Activated T-cell treated with anti-CD3 and anti-CD28 coated beads, Interleukin-2, amount 50 U/mL, for 72 hours (primary cell): Measurements from ENCODE around the gene SLC1A1. TPM values are rescaled to one million over a fixed set of nuclear protein-coding genes. Genes with fewer than 3 reads are reported as not detected.
A peak's percentile ranks its signal among the peaks of the same experiment; 100 is the strongest.
"Not testable (repeated sequence)": the region's sequence is repeated elsewhere in the genome, so short reads cannot be mapped to it uniquely, and the experiment has no call there.

ENCODE experiments used
- ATAC-seq, 2 donors: fragments of 150-1000 bp; cut with Tn5 transposase; replicated peaks in 1 of 2; 2 replicates each; pipeline ENCODE4 v1.10.0; 2021; ENCODE audit warnings: moderate library complexity in 2 of 2, mild to moderate bottlenecking in 1 of 2
- DNase-seq, 2 donors: peaks; one replicate each; pipeline ENCODE4 v3.0.0; 2021 to 2022; ENCODE audit warnings: mixed read lengths in 1 of 2
- H3K27ac Mint-ChIP-seq: one replicate; pipeline ENCODE4 v1.8.0; 2022; ENCODE audit warnings: mild to moderate bottlenecking, moderate library complexity, mixed read lengths
- H3K27me3 Mint-ChIP-seq: one replicate; pipeline ENCODE4 v1.8.0; 2022; ENCODE audit warnings: low read depth, mixed read lengths
- H3K36me3 Mint-ChIP-seq, 2 donors: one replicate each; pipeline ENCODE4 v1.8.0; 2022; ENCODE audit warnings: mixed read lengths in 2 of 2, mild to moderate bottlenecking in 1 of 2; ENCODE audit not compliant: insufficient read depth in 2 of 2
- H3K4me1 Mint-ChIP-seq: one replicate; pipeline ENCODE4 v1.8.0; 2022; ENCODE audit warnings: low read depth, mixed read lengths
- H3K4me3 Mint-ChIP-seq, 2 donors: one replicate each; pipeline ENCODE4 v1.8.0; 2022; ENCODE audit warnings: mild to moderate bottlenecking in 2 of 2, mixed read lengths in 2 of 2, moderate library complexity in 2 of 2
- H3K9me3 Mint-ChIP-seq, 2 donors: one replicate each; pipeline ENCODE4 v1.8.0; 2022; ENCODE audit warnings: mixed read lengths in 2 of 2
- total RNA-seq, 2 donors: library from RNA; stranded (reverse); gene quantifications; one replicate each; pipeline ENCODE4 v1.2.3, GENCODE V29; 2022

Gene SLC1A1
- total RNA-seq, 2 donors from 2014 or later, result 0.14 to 0.23 TPM

DNA sequence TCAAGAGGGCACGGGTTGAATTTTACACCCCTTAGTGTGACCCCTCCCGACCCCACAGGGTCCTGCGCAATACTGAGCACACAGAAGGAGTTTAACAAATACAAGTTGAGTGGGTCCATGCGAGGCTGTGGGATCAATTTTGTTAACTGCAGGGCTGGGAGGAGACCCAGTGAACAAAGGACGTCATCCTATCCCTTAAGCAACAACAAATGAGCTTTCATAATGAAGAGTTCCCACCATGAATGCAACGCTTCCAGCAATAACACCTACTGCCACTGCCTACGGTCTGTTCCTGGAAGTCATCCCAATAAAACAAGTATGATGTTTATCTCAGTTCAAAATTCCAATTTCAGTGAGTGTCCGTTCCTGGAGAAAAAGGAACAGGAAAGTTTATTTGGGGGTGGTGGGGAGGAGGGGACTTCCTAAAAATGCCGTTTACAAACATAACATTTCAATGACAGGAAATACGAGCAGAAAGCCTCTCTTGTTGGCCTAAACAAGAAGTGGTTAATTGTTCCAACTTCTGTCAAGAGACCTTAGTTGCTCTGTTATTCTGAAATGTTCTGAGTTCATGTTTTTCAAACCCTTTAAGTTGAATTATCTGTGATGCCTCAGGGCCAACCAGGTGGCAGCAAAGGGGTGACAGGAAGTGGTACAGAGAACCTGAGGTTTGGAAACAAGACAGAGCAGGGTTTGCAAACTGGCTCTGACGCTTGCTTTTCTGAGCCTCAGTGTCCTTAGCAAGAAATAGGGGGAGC, 106.1 kb downstream of the SLC1A1 start:
- no peaks in the 10 kb centered on the region for H3K9me3 Mint-ChIP-seq
- peak overlapping the region; percentile 31 to 71 for H3K4me3 Mint-ChIP-seq
- peak; percentile 44 to 46 for DNase-seq
- peak; percentile 82 to 88 for ATAC-seq
- H3K36me3 Mint-ChIP-seq, result no peaks in the 10 kb centered on the region
- peaks cover 36% of the 10 kb centered on the region for H3K4me1 Mint-ChIP-seq
- peak overlapping the region; percentile 87 for H3K27ac Mint-ChIP-seq
- no peaks in the 10 kb centered on the region for H3K27me3 Mint-ChIP-seq

- peaks cover 32% of the 10 kb centered on the region for H3K4me1 Mint-ChIP-seq
- peak overlapping the region; percentile 74 for H3K27ac Mint-ChIP-seq
- ATAC-seq (no peak), DNase-seq (no peak)
- no peaks in the 10 kb centered on the region for H3K27me3 Mint-ChIP-seq
- peaks cover 0 to 1% of the 10 kb centered on the region in 2 donors for H3K36me3 Mint-ChIP-seq
- no peaks in the 10 kb centered on the region for H3K9me3 Mint-ChIP-seq
- H3K4me3 Mint-ChIP-seq, result peak overlapping the region; percentile 38 to 53
Measured at GRCh38 chr9:4600368-4600767, 110.1 kb downstream of the SLC1A1 start.

DNA sequence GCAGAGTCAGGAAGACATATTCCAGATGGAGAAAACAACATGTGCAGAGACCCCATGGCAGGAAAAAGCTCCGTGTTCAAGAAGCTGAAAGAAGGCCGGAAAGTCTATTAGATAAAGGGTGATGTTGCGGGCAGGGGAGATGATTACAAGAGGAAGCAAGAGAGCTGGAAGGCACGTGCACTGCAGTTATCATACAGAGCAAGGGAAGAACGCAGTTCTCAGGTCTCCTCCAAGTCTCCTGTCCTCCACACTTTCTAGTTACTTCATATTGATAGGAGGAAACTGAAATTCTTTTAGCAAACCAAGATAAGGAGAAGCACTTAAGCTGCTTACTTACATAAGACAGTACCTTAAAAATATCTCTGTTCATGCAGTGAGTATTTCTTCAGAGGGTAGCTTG, 113.6 kb downstream of the SLC1A1 start:
- Mint-ChIP-seq H3K9me3 (no peaks in the 10 kb centered on the region), H3K36me3 (peaks cover 0 to 1% of the 10 kb centered on the region in 2 donors), H3K27ac (no peak overlapping the region), H3K27me3 (no peaks in the 10 kb centered on the region), H3K4me3 (no peak overlapping the region), H3K4me1 (peaks cover 12% of the 10 kb centered on the region)
- no peak for DNase-seq
- ATAC-seq, result no peak

GRCh38 chr9:4604678-4605095, 114.4 kb downstream of the SLC1A1 start:
- no peak overlapping the region for H3K4me3 Mint-ChIP-seq
- ATAC-seq, result peak; percentile 66 to 81

GRCh38 chr9:4606033-4606432, 115.8 kb downstream of the SLC1A1 start:
- not testable (repeated sequence) for H3K27ac Mint-ChIP-seq, H3K9me3 Mint-ChIP-seq, H3K4me1 Mint-ChIP-seq, H3K27me3 Mint-ChIP-seq, H3K36me3 Mint-ChIP-seq, ATAC-seq
- DNase-seq, result peak; percentile 23 to 29
- peak overlapping the region in 1 of 2 donors; percentile 8 for H3K4me3 Mint-ChIP-seq

More at GRCh38 chr9:4604678-4605095, 114.4 kb downstream of the SLC1A1 start:
- Mint-ChIP-seq H3K36me3 (peaks cover 1 to 4% of the 10 kb centered on the region in 2 donors), H3K4me1 (peaks cover 12% of the 10 kb centered on the region), H3K27me3 (no peaks in the 10 kb centered on the region), H3K9me3 (no peaks in the 10 kb centered on the region), H3K27ac (no peak overlapping the region)
- peak; percentile 69 to 78 for DNase-seq

GRCh38 chr9:4614627-4615026, 124.4 kb downstream of the SLC1A1 start:
- Mint-ChIP-seq H3K9me3 (no peaks in the 10 kb centered on the region), H3K27me3 (no peaks in the 10 kb centered on the region), H3K4me3 (no peak overlapping the region), H3K27ac (no peak overlapping the region), H3K36me3 (peaks cover under 1% of the 10 kb centered on the region in 2 donors), H3K4me1 (no peaks in the 10 kb centered on the region)
- ATAC-seq (no peak), DNase-seq (no peak)

GRCh38 chr9:4615251-4615650, 125.0 kb downstream of the SLC1A1 start:
- H3K4me1 Mint-ChIP-seq, result peaks cover 5% of the 10 kb centered on the region
- ATAC-seq (no peak), DNase-seq (no peak)
- no peak overlapping the region for H3K27ac Mint-ChIP-seq
- H3K9me3 Mint-ChIP-seq, result no peaks in the 10 kb centered on the region
- H3K36me3 Mint-ChIP-seq, result no peaks in the 10 kb centered on the region
- no peaks in the 10 kb centered on the region for H3K27me3 Mint-ChIP-seq
- no peak overlapping the region for H3K4me3 Mint-ChIP-seq

GRCh38 chr9:4615778-4616177, 125.5 kb downstream of the SLC1A1 start:
- H3K4me1 Mint-ChIP-seq, result peaks cover 10% of the 10 kb centered on the region
- no peak for ATAC-seq
- no peaks in the 10 kb centered on the region for H3K9me3 Mint-ChIP-seq
- DNase-seq, result no peak
- H3K4me3 Mint-ChIP-seq, result no peak overlapping the region
- H3K27ac Mint-ChIP-seq, result no peak overlapping the region
- peaks cover 0 to 3% of the 10 kb centered on the region in 2 donors for H3K36me3 Mint-ChIP-seq
- no peaks in the 10 kb centered on the region for H3K27me3 Mint-ChIP-seq

DNA sequence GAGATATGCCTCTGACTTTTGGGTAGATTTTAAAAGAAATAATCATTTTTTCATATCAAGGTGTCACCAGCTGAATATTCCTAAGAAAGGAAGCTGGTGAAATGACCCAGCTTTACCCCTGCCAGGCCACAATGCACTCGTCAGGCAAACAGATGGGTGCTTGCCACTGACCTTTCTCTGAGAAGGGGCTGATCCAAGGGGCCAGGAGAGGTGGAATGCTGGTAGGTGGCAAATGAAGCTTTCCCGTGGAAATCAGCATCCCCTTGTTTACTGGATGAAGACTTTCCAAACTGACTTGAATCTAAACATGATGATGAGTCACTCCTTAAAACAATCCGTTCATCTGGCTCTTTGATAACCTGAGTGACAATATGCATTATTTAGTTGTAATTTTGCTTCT, 127.5 kb downstream of the SLC1A1 start:
- DNase-seq (no peak), ATAC-seq (no peak)
- H3K36me3 Mint-ChIP-seq, result peaks cover 0 to 3% of the 10 kb centered on the region in 2 donors
- H3K27me3 Mint-ChIP-seq, result no peaks in the 10 kb centered on the region
- H3K4me1 Mint-ChIP-seq, result peaks cover 16% of the 10 kb centered on the region
- H3K27ac Mint-ChIP-seq, result no peak overlapping the region
- H3K4me3 Mint-ChIP-seq, result no peak overlapping the region
- H3K9me3 Mint-ChIP-seq, result no peaks in the 10 kb centered on the region

- Mint-ChIP-seq H3K27ac (no peak overlapping the region), H3K36me3 (peaks cover 0 to 3% of the 10 kb centered on the region in 2 donors), H3K4me1 (peaks cover 16% of the 10 kb centered on the region), H3K27me3 (no peaks in the 10 kb centered on the region), H3K9me3 (no peaks in the 10 kb centered on the region), H3K4me3 (no peak overlapping the region)
- no peak for DNase-seq
- no peak for ATAC-seq
Measured at GRCh38 chr9:4618700-4619099, 128.4 kb downstream of the SLC1A1 start.

GRCh38 chr9:4620057-4620765, 129.9 kb downstream of the SLC1A1 start:
- Mint-ChIP-seq H3K4me3 (no peak overlapping the region), H3K9me3 (no peaks in the 10 kb centered on the region), H3K27me3 (no peaks in the 10 kb centered on the region), H3K4me1 (peaks cover 16% of the 10 kb centered on the region), H3K36me3 (peaks cover 0 to 3% of the 10 kb centered on the region in 2 donors), H3K27ac (peak overlapping the region; percentile 62)
- DNase-seq (peak; percentile 18 to 37), ATAC-seq (peak; percentile 81 to 83)

GRCh38 chr9:4620881-4621555, 130.8 kb downstream of the SLC1A1 start:
- Mint-ChIP-seq H3K27ac (peak overlapping the region; percentile 62), H3K4me1 (peaks cover 16% of the 10 kb centered on the region), H3K27me3 (no peaks in the 10 kb centered on the region), H3K9me3 (no peaks in the 10 kb centered on the region), H3K36me3 (peaks cover 0 to 3% of the 10 kb centered on the region in 2 donors), H3K4me3 (no peak overlapping the region)
- peak in 1 of 2 donors; percentile 14 for DNase-seq
- ATAC-seq, result peak; percentile 76 to 83

DNA sequence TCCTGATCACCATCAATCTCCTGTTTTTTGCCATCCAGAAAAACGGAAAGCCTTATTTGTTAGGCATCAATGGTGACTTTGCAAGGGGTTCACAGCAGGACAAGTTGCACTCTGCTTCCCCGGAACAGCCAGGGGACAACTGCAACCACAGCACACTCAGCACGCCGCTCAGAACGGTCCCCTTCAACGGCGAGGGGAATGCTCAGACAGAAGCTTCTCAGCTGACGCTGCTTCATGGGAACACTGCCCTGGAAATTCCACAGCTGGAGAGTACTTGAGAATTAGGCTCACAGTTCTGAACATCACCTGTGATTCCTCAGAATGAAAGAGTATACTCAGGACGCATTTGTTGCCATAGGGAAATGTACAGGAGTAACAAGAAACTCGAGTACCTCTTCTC, 131.7 kb downstream of the SLC1A1 start:
- Mint-ChIP-seq H3K36me3 (peaks cover 0 to 3% of the 10 kb centered on the region in 2 donors), H3K27me3 (no peaks in the 10 kb centered on the region), H3K4me1 (peaks cover 16% of the 10 kb centered on the region), H3K9me3 (no peaks in the 10 kb centered on the region), H3K4me3 (no peak overlapping the region), H3K27ac (no peak overlapping the region)
- ATAC-seq (no peak), DNase-seq (no peak)
